ENCODE results near the gene SCN5A. TPM values are rescaled to one million over a fixed set of nuclear protein-coding genes. Genes with fewer than 3 reads are reported as not detected.
A peak's percentile ranks its signal among the peaks of the same experiment; 100 is the strongest.

SCN5A gene
- total RNA-seq, 1 experiment from 2014 or later = 13.6 TPM

DNA sequence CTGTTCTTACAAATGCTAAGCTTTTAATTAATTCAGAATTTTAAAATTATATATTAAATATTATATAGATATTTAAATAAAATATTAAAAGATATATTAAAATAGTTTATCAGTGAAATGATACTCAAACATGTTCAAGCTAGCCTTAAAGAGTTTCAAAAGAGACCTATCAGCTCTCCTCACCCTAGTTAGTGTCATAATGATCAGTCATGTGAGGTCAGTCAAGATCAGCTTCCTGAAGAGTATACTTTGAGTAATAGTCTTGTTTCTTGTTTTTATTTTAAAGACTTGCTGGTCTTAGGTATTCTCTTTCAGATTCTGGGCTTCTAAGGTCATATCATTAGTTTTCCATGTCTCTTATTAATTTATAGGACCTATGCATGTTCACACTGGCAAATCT lies 138.9 kb downstream of the SCN5A start:
- Mint-ChIP-seq H3K27ac (no peak overlapping the region), H3K4me3 (no peak overlapping the region), H3K9me3 (no peaks in the 10 kb centered on the region), H3K36me3 (peaks cover 26% of the 10 kb centered on the region), H3K4me1 (no peaks in the 10 kb centered on the region), H3K27me3 (ENCODE audit: low read depth) (no peaks in the 10 kb centered on the region)
- ATAC-seq (no peak), DNase-seq (ENCODE audit: low spot score) (no peak)
- POLR2A ChIA-PET = no interaction called here
- CTCF ChIA-PET = interaction anchor here (3.1 kb wide), 1 partner anchor 11 kb away, joined by 10 read pairs; no protein-coding TSS in a partner anchor
- TF ChIP-seq GTF2I (CRISPR knock-in tag; conservative IDR thresholded peaks at IDR 0.05) (no peak), HMGA2 (CRISPR knock-in tag; IDR thresholded peaks at IDR 0.05) (peak; percentile 60; the same call in 1 of the 2 replicates), MYBL2 (CRISPR knock-in tag; IDR thresholded peaks at IDR 0.05) (no peak)

DNA sequence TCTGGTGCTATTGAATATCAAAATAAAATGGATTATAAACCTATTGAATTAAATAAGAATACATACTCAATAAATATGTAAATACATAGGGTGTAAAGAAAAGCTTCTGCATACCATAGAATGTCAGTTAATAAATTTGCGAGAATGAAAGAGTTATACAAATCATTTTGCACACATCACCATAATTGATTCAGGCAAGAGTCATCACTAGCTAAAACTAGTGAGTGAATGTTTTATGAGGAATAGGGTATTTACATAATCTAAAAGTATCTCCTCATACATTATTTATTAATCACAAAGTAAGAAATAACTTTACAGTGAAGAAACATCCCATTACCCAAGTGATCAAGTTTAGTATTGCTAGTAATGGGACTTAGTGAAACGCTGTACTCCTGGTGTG lies 139.8 kb downstream of the SCN5A start:
- no peaks in the 10 kb centered on the region for H3K9me3 Mint-ChIP-seq
- ChIA-PET CTCF (interaction anchor here (3.1 kb wide), 1 partner anchor 12 kb away, joined by 10 read pairs; no protein-coding TSS in a partner anchor), POLR2A (interaction anchor here (0.6 kb wide), 1 partner anchor 269 kb away, joined by 4 read pairs; no protein-coding TSS in a partner anchor)
- no peak overlapping the region for H3K4me3 Mint-ChIP-seq
- H3K36me3 Mint-ChIP-seq = peaks cover 25% of the 10 kb centered on the region
- no peak overlapping the region for H3K27ac Mint-ChIP-seq
- no peaks in the 10 kb centered on the region for H3K27me3 Mint-ChIP-seq (ENCODE audit: low read depth)
- DNase-seq (ENCODE audit: low spot score) (no peak), ATAC-seq (no peak)
- H3K4me1 Mint-ChIP-seq = no peaks in the 10 kb centered on the region
- TF ChIP-seq ZNF121 (CRISPR knock-in tag; IDR thresholded peaks at IDR 0.05) (no peak), JUN (CRISPR knock-in tag; IDR thresholded peaks at IDR 0.05) (no peak), TEAD1 (CRISPR knock-in tag; IDR thresholded peaks at IDR 0.05) (no peak), GTF2I (CRISPR knock-in tag; conservative IDR thresholded peaks at IDR 0.05) (no peak), PRRX2 (CRISPR knock-in tag; IDR thresholded peaks at IDR 0.05) (no peak), NFATC4 (CRISPR knock-in tag; IDR thresholded peaks at IDR 0.05) (no peak)
- TF ChIP-seq, protein P1, sequence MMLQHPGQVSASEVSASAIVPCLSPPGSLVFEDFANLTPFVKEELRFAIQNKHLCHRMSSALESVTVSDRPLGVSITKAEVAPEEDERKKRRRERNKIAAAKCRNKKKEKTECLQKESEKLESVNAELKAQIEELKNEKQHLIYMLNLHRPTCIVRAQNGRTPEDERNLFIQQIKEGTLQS (CRISPR knock-in tag; conservative IDR thresholded peaks at IDR 0.05) = no peak
- TF ChIP-seq, protein P2, sequence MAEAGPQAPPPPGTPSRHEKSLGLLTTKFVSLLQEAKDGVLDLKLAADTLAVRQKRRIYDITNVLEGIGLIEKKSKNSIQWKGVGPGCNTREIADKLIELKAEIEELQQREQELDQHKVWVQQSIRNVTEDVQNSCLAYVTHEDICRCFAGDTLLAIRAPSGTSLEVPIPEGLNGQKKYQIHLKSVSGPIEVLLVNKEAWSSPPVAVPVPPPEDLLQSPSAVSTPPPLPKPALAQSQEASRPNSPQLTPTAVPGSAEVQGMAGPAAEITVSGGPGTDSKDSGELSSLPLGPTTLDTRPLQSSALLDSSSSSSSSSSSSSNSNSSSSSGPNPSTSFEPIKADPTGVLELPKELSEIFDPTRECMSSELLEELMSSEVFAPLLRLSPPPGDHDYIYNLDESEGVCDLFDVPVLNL (CRISPR knock-in tag; IDR thresholded peaks at IDR 0.05; ENCODE audit: borderline replicate concordance, low read depth) = no peak
- TF ChIP-seq, protein P3, sequence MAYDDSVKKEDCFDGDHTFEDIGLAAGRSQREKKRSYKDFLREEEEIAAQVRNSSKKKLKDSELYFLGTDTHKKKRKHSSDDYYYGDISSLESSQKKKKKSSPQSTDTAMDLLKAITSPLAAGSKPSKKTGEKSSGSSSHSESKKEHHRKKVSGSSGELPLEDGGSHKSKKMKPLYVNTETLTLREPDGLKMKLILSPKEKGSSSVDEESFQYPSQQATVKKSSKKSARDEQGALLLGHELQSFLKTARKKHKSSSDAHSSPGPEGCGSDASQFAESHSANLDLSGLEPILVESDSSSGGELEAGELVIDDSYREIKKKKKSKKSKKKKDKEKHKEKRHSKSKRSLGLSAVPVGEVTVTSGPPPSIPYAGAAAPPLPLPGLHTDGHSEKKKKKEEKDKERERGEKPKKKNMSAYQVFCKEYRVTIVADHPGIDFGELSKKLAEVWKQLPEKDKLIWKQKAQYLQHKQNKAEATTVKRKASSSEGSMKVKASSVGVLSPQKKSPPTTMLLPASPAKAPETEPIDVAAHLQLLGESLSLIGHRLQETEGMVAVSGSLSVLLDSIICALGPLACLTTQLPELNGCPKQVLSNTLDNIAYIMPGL (CRISPR knock-in tag; IDR thresholded peaks at IDR 0.05) = no peak

DNA sequence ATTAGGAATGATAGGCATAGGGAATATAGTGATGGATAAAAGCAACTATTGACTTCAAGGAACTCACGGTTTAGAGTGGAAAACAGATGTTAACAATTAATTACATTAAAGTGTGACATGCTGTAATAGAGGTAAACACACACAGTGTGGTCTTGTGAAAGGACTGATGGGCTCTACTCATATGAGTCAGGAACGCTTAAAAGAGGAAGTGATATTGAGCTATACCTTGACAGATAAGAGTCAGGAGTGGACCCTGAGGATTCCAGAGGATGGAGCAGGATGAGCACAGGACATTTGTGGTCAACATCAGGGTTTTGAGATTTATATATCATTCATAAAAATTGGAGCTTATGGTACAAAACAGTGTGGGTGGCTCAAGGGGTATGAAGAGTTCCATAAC lies 142.4 kb downstream of the SCN5A start:
- CTCF ChIA-PET = no interaction called here
- Mint-ChIP-seq H3K27ac (no peak overlapping the region), H3K27me3 (ENCODE audit: low read depth) (no peaks in the 10 kb centered on the region), H3K36me3 (peaks cover 28% of the 10 kb centered on the region), H3K9me3 (no peaks in the 10 kb centered on the region), H3K4me3 (no peak overlapping the region), H3K4me1 (no peaks in the 10 kb centered on the region)
- POLR2A ChIA-PET = no interaction called here
- ATAC-seq = no peak
- DNase-seq (ENCODE audit: low spot score) = no peak
- TF ChIP-seq, protein P4, sequence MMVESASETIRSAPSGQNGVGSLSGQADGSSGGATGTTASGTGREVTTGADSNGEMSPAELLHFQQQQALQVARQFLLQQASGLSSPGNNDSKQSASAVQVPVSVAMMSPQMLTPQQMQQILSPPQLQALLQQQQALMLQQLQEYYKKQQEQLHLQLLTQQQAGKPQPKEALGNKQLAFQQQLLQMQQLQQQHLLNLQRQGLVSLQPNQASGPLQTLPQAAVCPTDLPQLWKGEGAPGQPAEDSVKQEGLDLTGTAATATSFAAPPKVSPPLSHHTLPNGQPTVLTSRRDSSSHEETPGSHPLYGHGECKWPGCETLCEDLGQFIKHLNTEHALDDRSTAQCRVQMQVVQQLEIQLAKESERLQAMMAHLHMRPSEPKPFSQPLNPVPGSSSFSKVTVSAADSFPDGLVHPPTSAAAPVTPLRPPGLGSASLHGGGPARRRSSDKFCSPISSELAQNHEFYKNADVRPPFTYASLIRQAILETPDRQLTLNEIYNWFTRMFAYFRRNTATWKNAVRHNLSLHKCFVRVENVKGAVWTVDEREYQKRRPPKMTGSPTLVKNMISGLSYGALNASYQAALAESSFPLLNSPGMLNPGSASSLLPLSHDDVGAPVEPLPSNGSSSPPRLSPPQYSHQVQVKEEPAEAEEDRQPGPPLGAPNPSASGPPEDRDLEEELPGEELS (CRISPR knock-in tag; IDR thresholded peaks at IDR 0.05) = no peak
- TF ChIP-seq, protein P3 (CRISPR knock-in tag; IDR thresholded peaks at IDR 0.05) = no peak
- TF ChIP-seq NR1H2 (CRISPR knock-in tag; IDR thresholded peaks at IDR 0.05) (no peak), ETV6 (CRISPR knock-in tag; IDR thresholded peaks at IDR 0.05) (no peak), ZNF317 (CRISPR knock-in tag; IDR thresholded peaks at IDR 0.05; ENCODE audit: borderline replicate concordance, low read depth) (no peak), SOX15 (CRISPR knock-in tag; IDR thresholded peaks at IDR 0.05) (no peak), NR3C1 (CRISPR knock-in tag; conservative IDR thresholded peaks at IDR 0.05; ENCODE audit: low read depth) (no peak)
- TF ChIP-seq, protein P5, sequence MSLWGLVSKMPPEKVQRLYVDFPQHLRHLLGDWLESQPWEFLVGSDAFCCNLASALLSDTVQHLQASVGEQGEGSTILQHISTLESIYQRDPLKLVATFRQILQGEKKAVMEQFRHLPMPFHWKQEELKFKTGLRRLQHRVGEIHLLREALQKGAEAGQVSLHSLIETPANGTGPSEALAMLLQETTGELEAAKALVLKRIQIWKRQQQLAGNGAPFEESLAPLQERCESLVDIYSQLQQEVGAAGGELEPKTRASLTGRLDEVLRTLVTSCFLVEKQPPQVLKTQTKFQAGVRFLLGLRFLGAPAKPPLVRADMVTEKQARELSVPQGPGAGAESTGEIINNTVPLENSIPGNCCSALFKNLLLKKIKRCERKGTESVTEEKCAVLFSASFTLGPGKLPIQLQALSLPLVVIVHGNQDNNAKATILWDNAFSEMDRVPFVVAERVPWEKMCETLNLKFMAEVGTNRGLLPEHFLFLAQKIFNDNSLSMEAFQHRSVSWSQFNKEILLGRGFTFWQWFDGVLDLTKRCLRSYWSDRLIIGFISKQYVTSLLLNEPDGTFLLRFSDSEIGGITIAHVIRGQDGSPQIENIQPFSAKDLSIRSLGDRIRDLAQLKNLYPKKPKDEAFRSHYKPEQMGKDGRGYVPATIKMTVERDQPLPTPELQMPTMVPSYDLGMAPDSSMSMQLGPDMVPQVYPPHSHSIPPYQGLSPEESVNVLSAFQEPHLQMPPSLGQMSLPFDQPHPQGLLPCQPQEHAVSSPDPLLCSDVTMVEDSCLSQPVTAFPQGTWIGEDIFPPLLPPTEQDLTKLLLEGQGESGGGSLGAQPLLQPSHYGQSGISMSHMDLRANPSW (CRISPR knock-in tag; conservative IDR thresholded peaks at IDR 0.05; ENCODE audit: low read depth) = no peak
- TF ChIP-seq, protein P6, sequence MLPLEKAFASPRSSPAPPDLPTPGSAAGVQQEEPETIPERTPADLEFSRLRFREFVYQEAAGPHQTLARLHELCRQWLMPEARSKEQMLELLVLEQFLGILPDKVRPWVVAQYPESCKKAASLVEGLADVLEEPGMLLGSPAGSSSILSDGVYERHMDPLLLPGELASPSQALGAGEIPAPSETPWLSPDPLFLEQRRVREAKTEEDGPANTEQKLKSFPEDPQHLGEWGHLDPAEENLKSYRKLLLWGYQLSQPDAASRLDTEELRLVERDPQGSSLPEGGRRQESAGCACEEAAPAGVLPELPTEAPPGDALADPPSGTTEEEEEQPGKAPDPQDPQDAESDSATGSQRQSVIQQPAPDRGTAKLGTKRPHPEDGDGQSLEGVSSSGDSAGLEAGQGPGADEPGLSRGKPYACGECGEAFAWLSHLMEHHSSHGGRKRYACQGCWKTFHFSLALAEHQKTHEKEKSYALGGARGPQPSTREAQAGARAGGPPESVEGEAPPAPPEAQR (CRISPR knock-in tag; IDR thresholded peaks at IDR 0.05) = no peak
- TF ChIP-seq, protein P7, sequence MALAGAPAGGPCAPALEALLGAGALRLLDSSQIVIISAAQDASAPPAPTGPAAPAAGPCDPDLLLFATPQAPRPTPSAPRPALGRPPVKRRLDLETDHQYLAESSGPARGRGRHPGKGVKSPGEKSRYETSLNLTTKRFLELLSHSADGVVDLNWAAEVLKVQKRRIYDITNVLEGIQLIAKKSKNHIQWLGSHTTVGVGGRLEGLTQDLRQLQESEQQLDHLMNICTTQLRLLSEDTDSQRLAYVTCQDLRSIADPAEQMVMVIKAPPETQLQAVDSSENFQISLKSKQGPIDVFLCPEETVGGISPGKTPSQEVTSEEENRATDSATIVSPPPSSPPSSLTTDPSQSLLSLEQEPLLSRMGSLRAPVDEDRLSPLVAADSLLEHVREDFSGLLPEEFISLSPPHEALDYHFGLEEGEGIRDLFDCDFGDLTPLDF (CRISPR knock-in tag; IDR thresholded peaks at IDR 0.05) = no peak

All from WTC11 (cell line).